D721Med (cell line): Measurements from ENCODE around the gene CBY2.

Experiments used
- DNase-seq: peaks from one replicate; pipeline ENCODE4 v3.0.0; 2011; ENCODE audit warnings: low spot score; ENCODE audit not compliant: insufficient read length
- FAIRE-seq: peaks from 2 replicates; lab custom pipeline; 2011; peaks lifted over from hg19 to GRCh38; lab: Jason Lieb, UNC
- CTCF ChIP-seq: IDR thresholded peaks from 2 replicates; pipeline ENCODE4 v1.5.1; 2012; ENCODE audit warnings: mild to moderate bottlenecking, control low read depth; ENCODE audit not compliant: insufficient read depth; ENCODE audit errors: missing control alignments

The CBY2 gene

GRCh38 chr13:45721203-45721731 is 19.1 kb downstream of the CBY2 start:
- no peak for TF ChIP-seq CTCF
- FAIRE-seq (no peak), DNase-seq (no peak)

GRCh38 chr13:45723798-45724197 is 21.7 kb downstream of the CBY2 start:
- no peak for DNase-seq
- no peak for TF ChIP-seq CTCF
- FAIRE-seq = no peak

- TF ChIP-seq CTCF = no peak
- FAIRE-seq = no peak
- no peak for DNase-seq
Observed at GRCh38 chr13:45728759-45729158, 26.6 kb downstream of the CBY2 start.

- DNase-seq = no peak
- no peak for FAIRE-seq
- no peak for TF ChIP-seq CTCF
Observed at GRCh38 chr13:45731455-45731854, 29.3 kb downstream of the CBY2 start.

- no peak for DNase-seq
- TF ChIP-seq CTCF = no peak
- peak; percentile 16 for FAIRE-seq
Observed at GRCh38 chr13:45732916-45733315, 30.8 kb downstream of the CBY2 start.

GRCh38 chr13:45733361-45733760 is 31.2 kb downstream of the CBY2 start:
- no peak for FAIRE-seq

More at GRCh38 chr13:45733361-45733760, 31.2 kb downstream of the CBY2 start:
- DNase-seq = no peak
- no peak for TF ChIP-seq CTCF
